Lower lobe of right lung (tissue), 2 donors: Measurements from ENCODE around the gene SNRPE. TPM values are rescaled to one million over a fixed set of nuclear protein-coding genes. Genes with fewer than 3 reads are reported as not detected.

ENCODE experiments used
- ATAC-seq, 2 donors: fragments of 200-7000 bp; cut with Tn5 transposase; one replicate each; pipeline ENCODE4 v1.9.1; 2020 to 2022; ENCODE audit warnings: mild to moderate bottlenecking in 2 of 2, moderate library complexity in 2 of 2
- DNase-seq: peaks from one replicate; pipeline ENCODE4 v3.0.0-alpha.2; 2020
- H3K27ac ChIP-seq: fragments of 200-600 bp; one replicate; pipeline ENCODE4 v1.8.0; 2022
- H3K27me3 ChIP-seq: fragments of 200-600 bp; one replicate; pipeline ENCODE4 v1.8.0; 2022; ENCODE audit warnings: low read depth
- H3K36me3 ChIP-seq: fragments of 200-600 bp; one replicate; pipeline ENCODE4 v1.8.0; 2022; ENCODE audit warnings: mild to moderate bottlenecking
- H3K4me1 ChIP-seq: fragments of 200-600 bp; one replicate; pipeline ENCODE4 v1.8.0; 2022
- H3K4me3 ChIP-seq: fragments of 200-600 bp; one replicate; pipeline ENCODE4 v1.8.0; 2022; ENCODE audit warnings: mild to moderate bottlenecking
- H3K9me3 ChIP-seq: fragments of 200-600 bp; one replicate; pipeline ENCODE4 v1.8.0; 2022
- intact Hi-C: fragments of 100-400 bp; cut with DNase I; formaldehyde crosslinking; loops from one replicate; pipeline ENCODE4 v1.11.0; 2022
- total RNA-seq: library from RNA; stranded (reverse); fragmentation: NEBNext Ultra II Directional; extraction: Animal tissue kit (Norgen Biotek cat#: 25700); gene quantifications from one replicate; pipeline ENCODE4 v1.2.1, GENCODE V29; 2021
- TF ChIP-seq, protein P1 (sequence below): fragments of 200-600 bp; IDR thresholded peaks from one replicate; pipeline ENCODE4 v1.8.0; 2022; ENCODE audit warnings: antibody characterized with exemption, mild to moderate bottlenecking
- donor health status: DM: no; HTN: yes; CAD: no; lungs with severe emphysema.

Gene SNRPE
- total RNA-seq, 1 donor from 2014 or later: 51.8 TPM

DNA sequence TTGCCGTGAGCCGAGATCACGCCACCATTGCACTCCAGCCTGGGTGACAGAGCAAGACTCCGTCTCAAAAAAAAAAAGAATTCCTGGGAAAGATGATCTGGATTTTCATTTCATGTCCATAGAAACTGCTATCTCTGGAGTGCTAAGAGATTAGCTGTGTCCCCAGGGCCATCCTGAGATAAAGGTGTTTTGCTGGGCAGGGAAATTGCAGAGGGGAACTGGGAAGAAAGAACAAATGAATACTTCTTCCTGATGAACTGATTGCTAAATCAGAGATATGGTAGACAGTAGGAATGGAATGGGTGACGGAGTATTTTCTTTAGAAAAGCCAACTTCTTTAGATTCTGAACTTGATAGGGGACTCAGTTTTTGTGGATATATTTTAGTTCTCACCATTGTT lies 19.2 kb downstream of the SNRPE start:
- no peak for ATAC-seq
- intact Hi-C loops: no loop called here

DNA sequence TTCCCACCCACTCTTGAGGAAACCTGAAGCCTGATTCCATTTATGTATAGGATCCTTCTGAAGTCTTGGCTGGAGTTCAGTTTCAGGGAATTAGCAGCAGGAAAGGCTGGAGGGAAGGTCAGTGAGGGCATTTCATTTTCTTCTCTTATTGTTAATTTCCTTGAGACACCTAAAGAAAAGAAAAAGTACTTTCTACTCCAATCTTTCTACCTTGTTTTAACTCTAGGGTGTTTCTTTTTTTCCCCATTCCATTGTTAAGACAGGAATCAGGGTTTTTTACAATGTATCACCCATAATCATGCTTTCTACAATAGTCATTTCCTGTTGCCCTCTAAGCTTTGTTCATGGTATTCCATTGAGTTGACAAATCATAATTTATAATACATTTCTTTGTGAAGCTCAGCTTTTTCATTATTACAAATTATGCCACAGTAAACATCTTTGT lies 27.4 kb downstream of the SNRPE start:
- no peak for ATAC-seq
- H3K36me3 ChIP-seq: no peaks in the 10 kb centered on the region
- no peaks in the 10 kb centered on the region for H3K4me1 ChIP-seq
- no peak overlapping the region for H3K4me3 ChIP-seq
- TF ChIP-seq, protein P1, sequence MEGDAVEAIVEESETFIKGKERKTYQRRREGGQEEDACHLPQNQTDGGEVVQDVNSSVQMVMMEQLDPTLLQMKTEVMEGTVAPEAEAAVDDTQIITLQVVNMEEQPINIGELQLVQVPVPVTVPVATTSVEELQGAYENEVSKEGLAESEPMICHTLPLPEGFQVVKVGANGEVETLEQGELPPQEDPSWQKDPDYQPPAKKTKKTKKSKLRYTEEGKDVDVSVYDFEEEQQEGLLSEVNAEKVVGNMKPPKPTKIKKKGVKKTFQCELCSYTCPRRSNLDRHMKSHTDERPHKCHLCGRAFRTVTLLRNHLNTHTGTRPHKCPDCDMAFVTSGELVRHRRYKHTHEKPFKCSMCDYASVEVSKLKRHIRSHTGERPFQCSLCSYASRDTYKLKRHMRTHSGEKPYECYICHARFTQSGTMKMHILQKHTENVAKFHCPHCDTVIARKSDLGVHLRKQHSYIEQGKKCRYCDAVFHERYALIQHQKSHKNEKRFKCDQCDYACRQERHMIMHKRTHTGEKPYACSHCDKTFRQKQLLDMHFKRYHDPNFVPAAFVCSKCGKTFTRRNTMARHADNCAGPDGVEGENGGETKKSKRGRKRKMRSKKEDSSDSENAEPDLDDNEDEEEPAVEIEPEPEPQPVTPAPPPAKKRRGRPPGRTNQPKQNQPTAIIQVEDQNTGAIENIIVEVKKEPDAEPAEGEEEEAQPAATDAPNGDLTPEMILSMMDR: no peak
- H3K9me3 ChIP-seq: no peaks in the 10 kb centered on the region
- no peak overlapping the region for H3K27ac ChIP-seq
- H3K27me3 ChIP-seq: no peaks in the 10 kb centered on the region
- intact Hi-C loops: no loop called here
- DNase-seq: no peak

More for the DNA sequence above, 19.2 kb downstream of the SNRPE start:
- DNase-seq: no peak
- TF ChIP-seq, protein P1: no peak
- Histone ChIP-seq H3K9me3 (no peaks in the 10 kb centered on the region), H3K27ac (no peak overlapping the region), H3K27me3 (no peaks in the 10 kb centered on the region), H3K4me3 (no peak overlapping the region), H3K36me3 (no peaks in the 10 kb centered on the region), H3K4me1 (no peaks in the 10 kb centered on the region)

DNA sequence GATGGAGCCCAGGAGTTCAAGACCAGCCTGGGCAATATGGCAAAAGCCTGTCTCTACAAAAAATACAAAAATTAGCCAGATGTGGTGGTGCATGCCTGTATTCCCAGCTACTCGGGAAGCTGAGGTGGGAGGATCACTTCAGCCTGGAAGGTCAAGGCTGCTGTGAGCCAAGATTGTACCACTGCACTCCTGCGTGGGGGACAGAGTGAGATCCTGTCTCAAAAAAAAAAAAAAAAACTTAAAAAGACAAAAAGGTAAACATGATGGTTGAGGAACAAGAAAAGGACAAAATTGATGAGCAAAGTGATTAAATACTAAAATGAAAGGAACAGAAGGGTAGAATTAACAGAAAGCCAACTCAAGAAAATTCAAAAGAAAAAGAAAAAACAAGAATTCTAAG lies 30.6 kb downstream of the SNRPE start:
- H3K4me3 ChIP-seq: no peak overlapping the region
- DNase-seq: no peak
- intact Hi-C loops: no loop called here
- H3K36me3 ChIP-seq: no peaks in the 10 kb centered on the region
- H3K27ac ChIP-seq: no peak overlapping the region
- ATAC-seq: no peak
- H3K4me1 ChIP-seq: no peaks in the 10 kb centered on the region
- H3K27me3 ChIP-seq: no peaks in the 10 kb centered on the region
- H3K9me3 ChIP-seq: peaks cover 11% of the 10 kb centered on the region
- TF ChIP-seq, protein P1: no peak

DNA sequence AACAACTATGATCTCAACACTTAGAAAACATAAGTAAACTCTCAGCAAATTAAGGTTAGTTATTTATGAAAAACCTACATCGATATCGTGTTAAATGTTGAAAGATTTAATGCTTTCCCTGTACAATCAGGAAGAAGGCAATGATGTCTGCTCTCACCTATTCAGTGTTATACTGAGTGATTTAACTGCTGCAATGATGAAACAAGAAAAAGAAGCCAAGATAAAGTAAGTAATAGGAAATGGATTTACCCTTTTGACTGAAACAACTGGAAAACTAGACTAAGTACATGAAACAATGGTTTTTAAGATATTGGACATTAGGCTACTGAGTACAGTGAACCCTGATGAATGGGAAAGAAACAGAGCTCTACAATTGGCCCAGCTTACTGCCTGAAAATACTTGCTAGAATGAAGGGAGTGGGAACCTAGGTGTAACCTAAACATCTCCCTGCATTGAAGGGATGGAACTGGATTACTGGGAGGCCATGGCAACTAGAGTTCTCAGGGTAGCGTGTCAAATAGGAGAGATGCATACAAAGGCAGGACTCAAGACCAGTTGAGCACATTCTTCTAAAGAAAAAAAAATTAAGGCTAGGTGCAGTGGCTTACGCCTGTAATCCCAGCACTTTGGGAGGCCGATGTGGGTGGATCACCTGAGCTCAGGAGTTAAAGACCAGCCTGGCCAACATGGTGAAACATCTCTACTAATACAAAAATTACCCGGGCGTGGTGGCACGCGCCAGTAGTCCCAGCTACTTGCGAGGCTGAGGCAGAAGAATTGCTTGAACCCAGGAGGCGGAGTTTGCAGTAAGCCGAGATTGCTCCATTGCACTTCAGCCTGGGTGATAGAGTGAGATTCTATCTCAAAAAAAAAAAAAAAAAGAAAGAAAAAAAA lies 37.3 kb downstream of the SNRPE start:
- intact Hi-C loops: no loop called here
- ATAC-seq (no peak), DNase-seq (no peak)
- no peaks in the 10 kb centered on the region for H3K4me1 ChIP-seq
- peaks cover 11% of the 10 kb centered on the region for H3K9me3 ChIP-seq
- no peak overlapping the region for H3K27ac ChIP-seq
- H3K36me3 ChIP-seq: no peaks in the 10 kb centered on the region
- H3K27me3 ChIP-seq: no peaks in the 10 kb centered on the region
- TF ChIP-seq, protein P1: no peak
- no peak overlapping the region for H3K4me3 ChIP-seq

DNA sequence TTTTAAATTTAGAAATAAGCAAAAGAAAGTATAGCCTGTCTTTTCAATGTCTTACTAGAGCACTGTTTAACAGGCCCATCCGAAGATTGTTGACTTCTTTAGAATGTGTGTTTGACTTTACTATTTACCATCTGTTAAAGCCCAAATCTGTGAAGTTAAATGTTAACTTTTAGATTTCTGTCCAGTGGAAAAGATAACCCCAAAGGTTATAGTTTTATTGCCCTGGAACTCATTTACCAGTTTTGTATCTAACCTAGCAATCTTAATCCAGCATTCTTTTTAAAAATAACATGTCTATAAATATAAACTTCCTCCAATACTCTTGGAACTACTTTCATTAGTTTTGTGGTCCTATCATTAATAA lies 37.9 kb downstream of the SNRPE start:
- H3K27me3 ChIP-seq: no peaks in the 10 kb centered on the region
- H3K4me1 ChIP-seq: no peaks in the 10 kb centered on the region
- peaks cover 8% of the 10 kb centered on the region for H3K9me3 ChIP-seq
- no peak overlapping the region for H3K27ac ChIP-seq
- H3K36me3 ChIP-seq: no peaks in the 10 kb centered on the region
- intact Hi-C loops: no loop called here
- ATAC-seq: no peak
- no peak overlapping the region for H3K4me3 ChIP-seq
- TF ChIP-seq, protein P1: no peak
- no peak for DNase-seq
